ENCODE data around the gene YY1AP1.
"Not testable (repeated sequence)": the region's sequence is repeated elsewhere in the genome, so short reads cannot be mapped to it uniquely, and the experiment has no call there.

DNA sequence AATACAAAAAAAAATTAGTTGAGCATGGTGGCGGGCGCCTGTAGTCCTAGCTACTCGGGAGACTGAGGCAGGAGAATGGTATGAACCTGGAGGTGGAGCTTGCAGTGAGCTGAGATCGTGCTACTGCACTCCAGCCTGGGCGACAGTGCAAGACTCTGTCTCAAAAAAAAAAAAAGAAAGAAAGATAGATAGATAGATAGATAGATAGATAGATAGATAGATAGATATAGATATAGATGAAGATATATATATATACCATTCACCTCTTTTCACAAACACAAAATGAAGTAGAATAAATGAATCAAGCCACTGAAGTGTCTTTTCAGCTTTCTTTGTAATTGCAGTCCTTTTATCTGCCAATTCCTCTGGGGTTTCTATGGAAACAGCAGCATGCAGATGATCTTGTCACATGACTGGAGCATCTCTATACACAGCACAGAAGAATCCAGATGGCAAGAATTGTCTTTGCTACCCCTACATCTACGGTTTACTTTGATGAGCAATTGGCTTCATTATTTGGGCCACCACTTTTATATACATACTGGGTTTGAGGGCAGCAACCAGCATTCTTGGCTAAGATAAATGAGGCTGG is 30.0 kb upstream of the YY1AP1 start:
- TF ChIP-seq, protein P1, sequence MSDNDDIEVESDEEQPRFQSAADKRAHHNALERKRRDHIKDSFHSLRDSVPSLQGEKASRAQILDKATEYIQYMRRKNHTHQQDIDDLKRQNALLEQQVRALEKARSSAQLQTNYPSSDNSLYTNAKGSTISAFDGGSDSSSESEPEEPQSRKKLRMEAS (IDR thresholded peaks at IDR 0.05), result not testable (repeated sequence)
- TF ChIP-seq EGR1 (IDR thresholded peaks at IDR 0.05; ENCODE audit: low read depth in 2 of 2); GABPA (IDR thresholded peaks at IDR 0.05 in 1 of 2, conservative IDR thresholded peaks at IDR 0.05 in 1 of 2); RAD21 (IDR thresholded peaks at IDR 0.05); YY1 (IDR thresholded peaks at IDR 0.05); NR2F2 (IDR thresholded peaks at IDR 0.05); RXRA (IDR thresholded peaks at IDR 0.05); JUND (IDR thresholded peaks at IDR 0.05): not testable (repeated sequence)
- TF ChIP-seq, protein P2, sequence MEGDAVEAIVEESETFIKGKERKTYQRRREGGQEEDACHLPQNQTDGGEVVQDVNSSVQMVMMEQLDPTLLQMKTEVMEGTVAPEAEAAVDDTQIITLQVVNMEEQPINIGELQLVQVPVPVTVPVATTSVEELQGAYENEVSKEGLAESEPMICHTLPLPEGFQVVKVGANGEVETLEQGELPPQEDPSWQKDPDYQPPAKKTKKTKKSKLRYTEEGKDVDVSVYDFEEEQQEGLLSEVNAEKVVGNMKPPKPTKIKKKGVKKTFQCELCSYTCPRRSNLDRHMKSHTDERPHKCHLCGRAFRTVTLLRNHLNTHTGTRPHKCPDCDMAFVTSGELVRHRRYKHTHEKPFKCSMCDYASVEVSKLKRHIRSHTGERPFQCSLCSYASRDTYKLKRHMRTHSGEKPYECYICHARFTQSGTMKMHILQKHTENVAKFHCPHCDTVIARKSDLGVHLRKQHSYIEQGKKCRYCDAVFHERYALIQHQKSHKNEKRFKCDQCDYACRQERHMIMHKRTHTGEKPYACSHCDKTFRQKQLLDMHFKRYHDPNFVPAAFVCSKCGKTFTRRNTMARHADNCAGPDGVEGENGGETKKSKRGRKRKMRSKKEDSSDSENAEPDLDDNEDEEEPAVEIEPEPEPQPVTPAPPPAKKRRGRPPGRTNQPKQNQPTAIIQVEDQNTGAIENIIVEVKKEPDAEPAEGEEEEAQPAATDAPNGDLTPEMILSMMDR (IDR thresholded peaks at IDR 0.05; ENCODE audit: low read depth, low read length, missing input control), result not testable (repeated sequence)
- TF ChIP-seq, protein P3, sequence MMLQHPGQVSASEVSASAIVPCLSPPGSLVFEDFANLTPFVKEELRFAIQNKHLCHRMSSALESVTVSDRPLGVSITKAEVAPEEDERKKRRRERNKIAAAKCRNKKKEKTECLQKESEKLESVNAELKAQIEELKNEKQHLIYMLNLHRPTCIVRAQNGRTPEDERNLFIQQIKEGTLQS (IDR thresholded peaks at IDR 0.05), result not testable (repeated sequence)

Measured in liver (tissue), 3 donors.